GM23338 (cell line): Measurements from ENCODE around the gene BEND5. TPM values are rescaled to one million over a fixed set of nuclear protein-coding genes. Genes with fewer than 3 reads are reported as not detected.

ENCODE experiments used
- ATAC-seq: fragments of 200-7000 bp; cut with Tn5 transposase; 3 replicates; pipeline ENCODE4 v1.9.1; 2020
- DNase-seq: peaks from one replicate; pipeline ENCODE4 v3.0.0-alpha.2; 2015; ENCODE audit warnings: low spot score
- H2AFZ ChIP-seq: fragments of 200-600 bp; sonication (generic); 2 replicates; pipeline ENCODE4 v1.8.0; 2016; ENCODE audit warnings: antibody characterized with exemption, mild to moderate bottlenecking, moderate library complexity
- H3F3A ChIP-seq: fragments of 200-600 bp; sonication (generic); replicated peaks from 2 replicates; pipeline ENCODE4 v1.8.0; 2017; ENCODE audit warnings: antibody characterized with exemption, mixed run types, low read depth
- H3K27ac ChIP-seq: fragments of 200-600 bp; sonication (generic); 2 replicates; pipeline ENCODE4 v1.6.1; 2016; ENCODE audit warnings: low read depth
- H3K27me3 ChIP-seq: fragments of 200-600 bp; sonication (generic); 2 replicates; pipeline ENCODE4 v1.8.0; 2016; ENCODE audit warnings: mild to moderate bottlenecking, mixed run types, moderate library complexity; ENCODE audit not compliant: insufficient read depth
- H3K36me3 ChIP-seq: fragments of 200-600 bp; sonication (generic); 2 replicates; pipeline ENCODE4 v1.8.0; 2016; ENCODE audit warnings: mild to moderate bottlenecking; ENCODE audit not compliant: insufficient read depth
- H3K4me1 ChIP-seq: fragments of 200-600 bp; sonication (generic); 2 replicates; pipeline ENCODE4 v1.8.0; 2016; ENCODE audit warnings: mild to moderate bottlenecking, moderate library complexity; ENCODE audit not compliant: insufficient read depth
- H3K4me2 ChIP-seq: fragments of 200-600 bp; sonication (generic); 2 replicates; pipeline ENCODE4 v1.7.1; 2017; ENCODE audit warnings: mixed run types
- H3K4me3 ChIP-seq: fragments of 200-600 bp; sonication (generic); 2 replicates; pipeline ENCODE4 v1.6.1; 2016; ENCODE audit warnings: mixed run types
- H3K79me2 ChIP-seq: fragments of 200-600 bp; sonication (generic); replicated peaks from 2 replicates; pipeline ENCODE4 v1.8.0; 2017; ENCODE audit warnings: mild to moderate bottlenecking; ENCODE audit not compliant: insufficient read depth
- H3K9me2 ChIP-seq: fragments of 200-600 bp; sonication (generic); 2 replicates; pipeline ENCODE4 v1.8.0; 2017; ENCODE audit not compliant: insufficient read depth
- H4K20me1 ChIP-seq: fragments of 200-600 bp; sonication (generic); replicated peaks from 2 replicates; pipeline ENCODE4 v1.8.0; 2017; ENCODE audit warnings: mild to moderate bottlenecking; ENCODE audit not compliant: insufficient read depth
- H3K27ac Mint-ChIP-seq: 2 replicates; pipeline ENCODE4 v1.8.0; 2020; ENCODE audit warnings: inconsistent platforms, mild to moderate bottlenecking, moderate library complexity, mixed read lengths
- H3K27me3 Mint-ChIP-seq: 3 replicates; pipeline ENCODE4 v1.8.0; 2022; ENCODE audit warnings: low read depth, mild to moderate bottlenecking, moderate library complexity, mixed read lengths, inconsistent platforms; ENCODE audit not compliant: insufficient read depth, poor library complexity
- H3K36me3 Mint-ChIP-seq: 3 replicates; pipeline ENCODE4 v1.8.0; 2021; ENCODE audit warnings: low read depth, mild to moderate bottlenecking, inconsistent platforms, moderate library complexity, mixed read lengths
- H3K4me1 Mint-ChIP-seq: 3 replicates; pipeline ENCODE4 v1.8.0; 2020; ENCODE audit warnings: mild to moderate bottlenecking, inconsistent platforms, mixed read lengths
- H3K4me3 Mint-ChIP-seq: 3 replicates; pipeline ENCODE4 v1.8.0; 2021; ENCODE audit warnings: moderate library complexity, mild to moderate bottlenecking, inconsistent platforms, mixed read lengths
- H3K9me3 Mint-ChIP-seq: 3 replicates; pipeline ENCODE4 v1.8.0; 2020; ENCODE audit warnings: moderate library complexity, mild to moderate bottlenecking, inconsistent platforms, mixed read lengths
- CREB1 ChIP-seq: fragments of 250-450 bp; sonication (Bioruptor Pico); IDR thresholded peaks from 2 replicates; pipeline ENCODE4 v1.5.0; 2020; ENCODE audit warnings: low read depth, mild to moderate bottlenecking, moderate library complexity
- CTCF ChIP-seq, 2 experiments: fragments of 200-600 bp in 1 of 2; sonication (generic) in 1 of 2; conservative IDR thresholded peaks; 2 replicates each; pipeline versions ENCODE4 v1.5.1 to v1.6.1; 2016 to 2017; ENCODE audit warnings: antibody characterized with exemption in 2 of 2, low read depth in 2 of 2, mild to moderate bottlenecking in 2 of 2, moderate library complexity in 1 of 2
- ETS1 ChIP-seq: IDR thresholded peaks from 2 replicates; pipeline ENCODE4 v1.6.1; 2016; ENCODE audit warnings: antibody characterized with exemption
- EZH2phosphoT487 ChIP-seq: fragments of 200-600 bp; sonication (generic); IDR thresholded peaks from one replicate; pipeline ENCODE4 v1.8.1; 2018; ENCODE audit warnings: antibody characterized with exemption; ENCODE audit not compliant: unreplicated experiment
- JUNB ChIP-seq: IDR thresholded peaks from one replicate; pipeline ENCODE4 v1.6.1; 2016; ENCODE audit warnings: antibody characterized with exemption; ENCODE audit not compliant: unreplicated experiment
- NANOG ChIP-seq: IDR thresholded peaks from 2 replicates; pipeline ENCODE4 v1.6.1; 2016; ENCODE audit warnings: antibody characterized with exemption, borderline replicate concordance
- POLR2AphosphoS5 ChIP-seq: IDR thresholded peaks from 2 replicates; pipeline ENCODE4 v1.6.1; 2016; ENCODE audit warnings: antibody characterized with exemption, low read depth
- REST ChIP-seq: IDR thresholded peaks from one replicate; pipeline ENCODE4 v1.6.1; 2018; ENCODE audit warnings: antibody characterized with exemption; ENCODE audit not compliant: unreplicated experiment
- ZNF114 ChIP-seq: fragments of 250-450 bp; sonication (Bioruptor Pico); IDR thresholded peaks from 2 replicates; pipeline ENCODE4 v1.5.0; 2020; ENCODE audit warnings: mild to moderate bottlenecking, moderate library complexity
- ZNF331 ChIP-seq: fragments of 250-450 bp; sonication (Bioruptor Pico); IDR thresholded peaks from 2 replicates; pipeline ENCODE4 v1.5.0; 2020; ENCODE audit warnings: low read depth, mild to moderate bottlenecking, moderate library complexity
- polyA plus RNA-seq: library from polyadenylated mRNA; unstranded; fragments of >200 nt; fragmentation: Nextera tagmentation; extraction: Ambion mirVana; gene quantifications from 2 replicates; pipeline ENCODE4 v1.2.1, GENCODE V29; 2016
- total RNA-seq: library from RNA; depleted of rRNA; stranded (reverse); fragments of >200 nt; shearing (Covaris generic); gene quantifications from 2 replicates; pipeline ENCODE4 v1.2.3, GENCODE V29; 2014

BEND5 gene
- total and polyA plus RNA-seq, 2 experiments from 2014 or later, result 6.8 to 12.3 TPM

GRCh38 chr1:48693674-48694320 lies 82.9 kb downstream of the BEND5 start:
- no peaks in the 10 kb centered on the region for H3K79me2 ChIP-seq
- no peaks in the 10 kb centered on the region for H3K27me3 Mint-ChIP-seq
- H3K4me3 Mint-ChIP-seq, result no peak overlapping the region
- no peaks in the 10 kb centered on the region; the same call in 1 of the 3 replicates for H3K9me3 Mint-ChIP-seq
- ATAC-seq, result no peak
- no peak overlapping the region for H2AFZ ChIP-seq
- no peak overlapping the region for H3K4me2 ChIP-seq
- no peaks in the 10 kb centered on the region for H4K20me1 ChIP-seq
- DNase-seq, result no peak
- H3K27ac ChIP-seq, result no peak overlapping the region
- no peaks in the 10 kb centered on the region for H3K9me2 ChIP-seq
- no peaks in the 10 kb centered on the region for H3K36me3 Mint-ChIP-seq
- peaks cover 2% of the 10 kb centered on the region; the same call in 1 of the 3 replicates for H3K4me1 Mint-ChIP-seq
- no peak for TF ChIP-seq NANOG
- no peak for TF ChIP-seq POLR2AphosphoS5
- no peak for TF ChIP-seq CTCF (conservative IDR thresholded peaks at IDR 0.05; ENCODE audit: low read depth in 2 of 2)
- TF ChIP-seq ZNF331, result no peak
- no peak for TF ChIP-seq JUNB
- TF ChIP-seq ETS1, result no peak
- TF ChIP-seq REST, result no peak
- no peak for TF ChIP-seq EZH2phosphoT487
- TF ChIP-seq CREB1 (CRISPR knock-in tag), result no peak
- H3K4me1 ChIP-seq, result no peaks in the 10 kb centered on the region
- H3K4me3 ChIP-seq, result no peak overlapping the region
- H3K27me3 ChIP-seq, result no peaks in the 10 kb centered on the region
- H3F3A ChIP-seq, result no peaks in the 10 kb centered on the region
- H3K36me3 ChIP-seq, result no peaks in the 10 kb centered on the region
- no peak overlapping the region for H3K27ac Mint-ChIP-seq

GRCh38 chr1:48693180-48693579 lies 83.5 kb downstream of the BEND5 start:
- no peak for ATAC-seq
- no peak overlapping the region for H2AFZ ChIP-seq
- no peak overlapping the region for H3K4me3 Mint-ChIP-seq
- TF ChIP-seq ZNF114 (no peak), EZH2phosphoT487 (no peak), POLR2AphosphoS5 (no peak)

More at GRCh38 chr1:48693180-48693579, 83.5 kb downstream of the BEND5 start:
- no peak for DNase-seq
- H3K4me2 ChIP-seq, result no peak overlapping the region
- H3K27me3 Mint-ChIP-seq, result no peaks in the 10 kb centered on the region
- H3K4me1 ChIP-seq, result no peaks in the 10 kb centered on the region
- no peaks in the 10 kb centered on the region for H3K79me2 ChIP-seq
- no peaks in the 10 kb centered on the region for H3K36me3 Mint-ChIP-seq
- peaks cover 4% of the 10 kb centered on the region; the same call in 2 of the 3 replicates for H3K4me1 Mint-ChIP-seq
- no peaks in the 10 kb centered on the region for H3F3A ChIP-seq
- no peaks in the 10 kb centered on the region; the same call in 1 of the 3 replicates for H3K9me3 Mint-ChIP-seq
- H3K36me3 ChIP-seq, result no peaks in the 10 kb centered on the region
- no peak overlapping the region for H3K27ac ChIP-seq
- no peak overlapping the region for H3K27ac Mint-ChIP-seq
- no peaks in the 10 kb centered on the region for H3K27me3 ChIP-seq
- H3K9me2 ChIP-seq, result no peaks in the 10 kb centered on the region
- no peak overlapping the region for H3K4me3 ChIP-seq
- H4K20me1 ChIP-seq, result no peaks in the 10 kb centered on the region
